Neural cell (in vitro differentiated cells): ENCODE data around the gene SLC25A43.

Experiments used
- CTCF ChIP-seq: fragments of 450-650 bp; IDR thresholded peaks from 2 replicates; pipeline ENCODE4 v1.5.1; 2014; ENCODE audit warnings: antibody characterized with exemption, mild to moderate bottlenecking, moderate library complexity; ENCODE audit not compliant: poor library complexity, severe bottlenecking
- EP300 ChIP-seq: fragments of 450-650 bp; conservative IDR thresholded peaks from 2 replicates; pipeline ENCODE4 v1.6.1; 2014; ENCODE audit warnings: antibody characterized with exemption, mild to moderate bottlenecking, moderate library complexity; ENCODE audit not compliant: poor library complexity, severe bottlenecking
- EZH2 ChIP-seq: fragments of 200-600, 300-800 bp; shearing (Covaris generic), sonication (generic); IDR thresholded peaks from 2 replicates; pipeline ENCODE4 v1.6.1; 2014; ENCODE audit warnings: antibody characterized with exemption, low read length, borderline replicate concordance, mild to moderate bottlenecking; ENCODE audit not compliant: insufficient read depth, poor library complexity, severe bottlenecking
- RAD21 ChIP-seq: fragments of 450-650 bp; conservative IDR thresholded peaks from 2 replicates; pipeline ENCODE4 v1.6.1; 2014; ENCODE audit warnings: antibody characterized with exemption, mild to moderate bottlenecking, moderate library complexity
- REST ChIP-seq: IDR thresholded peaks from 2 replicates; pipeline ENCODE4 v1.6.1; 2012; ENCODE audit warnings: borderline replicate concordance

- TF ChIP-seq EP300 (no peak), REST (no peak), CTCF (no peak), RAD21 (no peak), EZH2 (no peak)
These were observed 24.4 kb upstream of the SLC25A43 start for GRCh38 chrX:119374736-119375135.
